Measurements from ENCODE around the gene CCNL1.
"Not testable (repeated sequence)": the region's sequence is repeated elsewhere in the genome, so short reads cannot be mapped to it uniquely, and the experiment has no call there.

The CCNL1 gene

GRCh38 chr3:157190380-157190872, 30.5 kb upstream of the CCNL1 start:
- in situ Hi-C loops (cut with MboI; ENCODE audit: low pct_unique_long_range_greater_than_20kb, low sequenced_read_pairs, unreplicated experiment), result no loop called here
- no peak for TF ChIP-seq CTCF (IDR thresholded peaks at IDR 0.05; ENCODE audit: extremely low read depth, insufficient read depth, missing control alignments)
- DNase-seq (ENCODE audit: low spot score), result no peak

- TF ChIP-seq CTCF (IDR thresholded peaks at IDR 0.05; ENCODE audit: extremely low read depth, insufficient read depth, missing control alignments), result no peak
- DNase-seq (ENCODE audit: low spot score), result no peak
- in situ Hi-C loops (cut with MboI; ENCODE audit: low pct_unique_long_range_greater_than_20kb, low sequenced_read_pairs, unreplicated experiment), result no loop called here
Observed at GRCh38 chr3:157188391-157188790, 28.4 kb upstream of the CCNL1 start.

- no peak for TF ChIP-seq CTCF (IDR thresholded peaks at IDR 0.05; ENCODE audit: extremely low read depth, insufficient read depth, missing control alignments)
- DNase-seq (ENCODE audit: low spot score), result no peak
- in situ Hi-C loops (cut with MboI; ENCODE audit: low pct_unique_long_range_greater_than_20kb, low sequenced_read_pairs, unreplicated experiment), result no loop called here
Observed at GRCh38 chr3:157182879-157183278, 22.9 kb upstream of the CCNL1 start.

GRCh38 chr3:157180262-157180661, 20.3 kb upstream of the CCNL1 start:
- no peak for TF ChIP-seq CTCF (IDR thresholded peaks at IDR 0.05; ENCODE audit: extremely low read depth, insufficient read depth, missing control alignments)
- no peak for DNase-seq (ENCODE audit: low spot score)
- in situ Hi-C loops (cut with MboI; ENCODE audit: low pct_unique_long_range_greater_than_20kb, low sequenced_read_pairs, unreplicated experiment), result no loop called here

GRCh38 chr3:157179365-157179803, 19.4 kb upstream of the CCNL1 start:
- TF ChIP-seq CTCF (IDR thresholded peaks at IDR 0.05; ENCODE audit: extremely low read depth, insufficient read depth, missing control alignments), result no peak
- in situ Hi-C loops (cut with MboI; ENCODE audit: low pct_unique_long_range_greater_than_20kb, low sequenced_read_pairs, unreplicated experiment), result no loop called here
- DNase-seq (ENCODE audit: low spot score), result no peak

- in situ Hi-C loops (cut with MboI; ENCODE audit: low pct_unique_long_range_greater_than_20kb, low sequenced_read_pairs, unreplicated experiment); DNase-seq (ENCODE audit: low spot score): not testable (repeated sequence)
Observed at GRCh38 chr3:157178503-157179364, 18.8 kb upstream of the CCNL1 start.

- DNase-seq (ENCODE audit: low spot score); in situ Hi-C loops (cut with MboI; ENCODE audit: low pct_unique_long_range_greater_than_20kb, low sequenced_read_pairs, unreplicated experiment): not testable (repeated sequence)
Observed at GRCh38 chr3:157177801-157178453, 18.0 kb upstream of the CCNL1 start.

All from GM13977 (cell line).